Measurements from ENCODE around the gene CAPZB.

Gene CAPZB

GRCh38 chr1:19313961-19314882 is 171.1 kb downstream of the CAPZB start:
- 93 to 98% methylated on average over 5 to 6 of the region's 10 CpGs for WGBS, 2 experiments (ENCODE audit: insufficient coverage in 2 of 2)
- Histone ChIP-seq H3K27ac (ENCODE audit: low read depth, low read length, severe bottlenecking) (no peak overlapping the region), H3K4me1 (ENCODE audit: control insufficient read depth, insufficient read depth, low read length, poor library complexity, severe bottlenecking) (peaks cover 21% of the 10 kb centered on the region), H3K4me3 (ENCODE audit: extremely low read depth, insufficient read depth, low read length, poor library complexity, severe bottlenecking) (no peak overlapping the region), H3K36me3 (ENCODE audit: control insufficient read depth, insufficient read depth, low read length) (peaks cover 35% of the 10 kb centered on the region), H3K9me3 (ENCODE audit: control insufficient read depth, low read length) (no peaks in the 10 kb centered on the region)

GRCh38 chr1:19313636-19313959 is 171.7 kb downstream of the CAPZB start:
- Histone ChIP-seq H3K9me3 (ENCODE audit: control insufficient read depth, low read length) (no peaks in the 10 kb centered on the region), H3K27ac (ENCODE audit: low read depth, low read length, severe bottlenecking) (no peak overlapping the region), H3K4me3 (ENCODE audit: extremely low read depth, insufficient read depth, low read length, poor library complexity, severe bottlenecking) (no peak overlapping the region), H3K36me3 (ENCODE audit: control insufficient read depth, insufficient read depth, low read length) (peaks cover 33% of the 10 kb centered on the region), H3K4me1 (ENCODE audit: control insufficient read depth, insufficient read depth, low read length, poor library complexity, severe bottlenecking) (peaks cover 21% of the 10 kb centered on the region)
- WGBS, 2 experiments (ENCODE audit: insufficient coverage in 2 of 2) = 83 to 100% methylated on average over 4 of the region's 4 CpGs

GRCh38 chr1:19312782-19313635 is 172.3 kb downstream of the CAPZB start:
- 57 to 61% methylated on average over 13 to 20 of the region's 20 CpGs for WGBS, 2 experiments (ENCODE audit: insufficient coverage in 2 of 2)
- Histone ChIP-seq H3K4me1 (ENCODE audit: control insufficient read depth, insufficient read depth, low read length, poor library complexity, severe bottlenecking) (peaks cover 21% of the 10 kb centered on the region), H3K4me3 (ENCODE audit: extremely low read depth, insufficient read depth, low read length, poor library complexity, severe bottlenecking) (peak overlapping the region; percentile 84), H3K9me3 (ENCODE audit: control insufficient read depth, low read length) (no peaks in the 10 kb centered on the region), H3K36me3 (ENCODE audit: control insufficient read depth, insufficient read depth, low read length) (peaks cover 34% of the 10 kb centered on the region), H3K27ac (ENCODE audit: low read depth, low read length, severe bottlenecking) (peak overlapping the region; percentile 77)

- 0% methylated on average over 59 to 85 of the region's 105 CpGs for WGBS, 2 experiments (ENCODE audit: insufficient coverage in 2 of 2)
- Histone ChIP-seq H3K4me1 (ENCODE audit: control insufficient read depth, insufficient read depth, low read length, poor library complexity, severe bottlenecking) (peaks cover 21% of the 10 kb centered on the region), H3K4me3 (ENCODE audit: extremely low read depth, insufficient read depth, low read length, poor library complexity, severe bottlenecking) (peak within 1 kb of the TSS; percentile 84), H3K36me3 (ENCODE audit: control insufficient read depth, insufficient read depth, low read length) (peaks cover 34% of the 10 kb centered on the region), H3K9me3 (ENCODE audit: control insufficient read depth, low read length) (no peaks in the 10 kb centered on the region), H3K27ac (ENCODE audit: low read depth, low read length, severe bottlenecking) (peak within 1 kb of the TSS; percentile 77)
Measured at GRCh38 chr1:19311931-19312781, 173.2 kb downstream of the CAPZB start, which contains the start of the genes AKR7A2 and SLC66A1. Gene AKR7A2 (minus strand): TSS chr1:19312144. CDS start chr1:19312124, 20 bp downstream. Gene SLC66A1 (plus strand): TSS chr1:19312326. CDS start chr1:19317678, 5,352 bp downstream.

GRCh38 chr1:19311503-19311930 is 173.8 kb downstream of the CAPZB start:
- peaks cover 21% of the 10 kb centered on the region for H3K4me1 ChIP-seq (ENCODE audit: control insufficient read depth, insufficient read depth, low read length, poor library complexity, severe bottlenecking)
- peak overlapping the region; percentile 41 for H3K27ac ChIP-seq (ENCODE audit: low read depth, low read length, severe bottlenecking)
- H3K4me3 ChIP-seq (ENCODE audit: extremely low read depth, insufficient read depth, low read length, poor library complexity, severe bottlenecking) = peak overlapping the region; percentile 84
- H3K36me3 ChIP-seq (ENCODE audit: control insufficient read depth, insufficient read depth, low read length) = peaks cover 38% of the 10 kb centered on the region
- no peaks in the 10 kb centered on the region for H3K9me3 ChIP-seq (ENCODE audit: control insufficient read depth, low read length)
- WGBS, 2 experiments (ENCODE audit: insufficient coverage in 2 of 2) = 0 to 1% methylated on average over 28 to 29 of the region's 29 CpGs

GRCh38 chr1:19310720-19311502 is 174.4 kb downstream of the CAPZB start:
- Histone ChIP-seq H3K36me3 (ENCODE audit: control insufficient read depth, insufficient read depth, low read length) (peaks cover 39% of the 10 kb centered on the region), H3K4me1 (ENCODE audit: control insufficient read depth, insufficient read depth, low read length, poor library complexity, severe bottlenecking) (peaks cover 19% of the 10 kb centered on the region), H3K9me3 (ENCODE audit: control insufficient read depth, low read length) (no peaks in the 10 kb centered on the region), H3K27ac (ENCODE audit: low read depth, low read length, severe bottlenecking) (no peak overlapping the region), H3K4me3 (ENCODE audit: extremely low read depth, insufficient read depth, low read length, poor library complexity, severe bottlenecking) (peak overlapping the region; percentile 84)
- 59 to 62% methylated on average over 8 of the region's 13 CpGs for WGBS, 2 experiments (ENCODE audit: insufficient coverage in 2 of 2)

GRCh38 chr1:19310061-19310460 is 175.3 kb downstream of the CAPZB start:
- H3K36me3 ChIP-seq (ENCODE audit: control insufficient read depth, insufficient read depth, low read length) = peaks cover 47% of the 10 kb centered on the region
- H3K9me3 ChIP-seq (ENCODE audit: control insufficient read depth, low read length) = no peaks in the 10 kb centered on the region
- WGBS, 2 experiments (ENCODE audit: insufficient coverage in 2 of 2) = 100% methylated on average over 1 of the region's 7 CpGs; no CpG with 5 or more reads in 1 of the 2 experiments
- H3K4me3 ChIP-seq (ENCODE audit: extremely low read depth, insufficient read depth, low read length, poor library complexity, severe bottlenecking) = no peak overlapping the region
- H3K27ac ChIP-seq (ENCODE audit: low read depth, low read length, severe bottlenecking) = no peak overlapping the region
- H3K4me1 ChIP-seq (ENCODE audit: control insufficient read depth, insufficient read depth, low read length, poor library complexity, severe bottlenecking) = peaks cover 12% of the 10 kb centered on the region

- Histone ChIP-seq H3K9me3 (ENCODE audit: control insufficient read depth, low read length) (no peaks in the 10 kb centered on the region), H3K4me1 (ENCODE audit: control insufficient read depth, insufficient read depth, low read length, poor library complexity, severe bottlenecking) (peaks cover 12% of the 10 kb centered on the region), H3K36me3 (ENCODE audit: control insufficient read depth, insufficient read depth, low read length) (peaks cover 51% of the 10 kb centered on the region), H3K27ac (ENCODE audit: low read depth, low read length, severe bottlenecking) (no peak overlapping the region), H3K4me3 (ENCODE audit: extremely low read depth, insufficient read depth, low read length, poor library complexity, severe bottlenecking) (no peak overlapping the region)
- WGBS, 2 experiments (ENCODE audit: insufficient coverage in 2 of 2) = 100% methylated on average over 5 of the region's 6 CpGs
Measured at GRCh38 chr1:19309123-19309813, 176.1 kb downstream of the CAPZB start.

- 85% methylated on average over 3 of the region's 3 CpGs; no CpG with 5 or more reads in 1 of the 2 experiments for WGBS, 2 experiments (ENCODE audit: insufficient coverage in 2 of 2)
- Histone ChIP-seq H3K4me1 (ENCODE audit: control insufficient read depth, insufficient read depth, low read length, poor library complexity, severe bottlenecking) (peaks cover 9% of the 10 kb centered on the region), H3K4me3 (ENCODE audit: extremely low read depth, insufficient read depth, low read length, poor library complexity, severe bottlenecking) (no peak overlapping the region), H3K27ac (ENCODE audit: low read depth, low read length, severe bottlenecking) (no peak overlapping the region), H3K36me3 (ENCODE audit: control insufficient read depth, insufficient read depth, low read length) (peaks cover 54% of the 10 kb centered on the region), H3K9me3 (ENCODE audit: control insufficient read depth, low read length) (no peaks in the 10 kb centered on the region)
Measured at GRCh38 chr1:19308509-19308907, 176.8 kb downstream of the CAPZB start.

Measured in mesodermal cell (in vitro differentiated cells).